ENCODE results near the gene URAD.

URAD gene

DNA sequence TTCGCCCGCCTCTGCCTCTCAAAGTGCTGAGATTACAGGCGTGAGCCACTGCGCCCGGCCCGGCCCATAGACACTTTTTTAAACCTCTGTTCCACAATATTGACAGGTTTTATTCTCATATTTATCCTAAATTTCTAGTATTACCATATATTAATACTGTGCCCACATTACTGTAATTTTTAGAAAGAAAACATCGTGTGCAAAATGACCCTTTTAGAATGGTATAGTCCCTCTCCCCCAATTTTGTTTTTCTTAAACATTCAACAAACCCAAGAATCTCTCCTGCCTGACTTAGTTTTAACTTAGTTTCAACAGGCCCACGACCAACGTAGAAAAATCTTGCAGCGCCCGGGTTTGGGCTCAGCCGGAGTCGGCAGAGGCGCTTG, 28.5 kb downstream of the URAD start:
- TF ChIP-seq, protein P1, sequence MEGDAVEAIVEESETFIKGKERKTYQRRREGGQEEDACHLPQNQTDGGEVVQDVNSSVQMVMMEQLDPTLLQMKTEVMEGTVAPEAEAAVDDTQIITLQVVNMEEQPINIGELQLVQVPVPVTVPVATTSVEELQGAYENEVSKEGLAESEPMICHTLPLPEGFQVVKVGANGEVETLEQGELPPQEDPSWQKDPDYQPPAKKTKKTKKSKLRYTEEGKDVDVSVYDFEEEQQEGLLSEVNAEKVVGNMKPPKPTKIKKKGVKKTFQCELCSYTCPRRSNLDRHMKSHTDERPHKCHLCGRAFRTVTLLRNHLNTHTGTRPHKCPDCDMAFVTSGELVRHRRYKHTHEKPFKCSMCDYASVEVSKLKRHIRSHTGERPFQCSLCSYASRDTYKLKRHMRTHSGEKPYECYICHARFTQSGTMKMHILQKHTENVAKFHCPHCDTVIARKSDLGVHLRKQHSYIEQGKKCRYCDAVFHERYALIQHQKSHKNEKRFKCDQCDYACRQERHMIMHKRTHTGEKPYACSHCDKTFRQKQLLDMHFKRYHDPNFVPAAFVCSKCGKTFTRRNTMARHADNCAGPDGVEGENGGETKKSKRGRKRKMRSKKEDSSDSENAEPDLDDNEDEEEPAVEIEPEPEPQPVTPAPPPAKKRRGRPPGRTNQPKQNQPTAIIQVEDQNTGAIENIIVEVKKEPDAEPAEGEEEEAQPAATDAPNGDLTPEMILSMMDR (IDR thresholded peaks at IDR 0.05; ENCODE audit: low read depth, low read length) = no peak
- TF ChIP-seq, protein P2, sequence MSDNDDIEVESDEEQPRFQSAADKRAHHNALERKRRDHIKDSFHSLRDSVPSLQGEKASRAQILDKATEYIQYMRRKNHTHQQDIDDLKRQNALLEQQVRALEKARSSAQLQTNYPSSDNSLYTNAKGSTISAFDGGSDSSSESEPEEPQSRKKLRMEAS (IDR thresholded peaks at IDR 0.05; ENCODE audit: low read depth, low read length) = no peak
- no peak for TF ChIP-seq MYC (IDR thresholded peaks at IDR 0.05; ENCODE audit: low read depth, low read length)
- TF ChIP-seq POLR2A (IDR thresholded peaks at IDR 0.05; ENCODE audit: extremely low read depth, insufficient read length) = no peak
- peak overlapping the region; percentile 57 for H3K4me3 ChIP-seq (ENCODE audit: low read depth, low read length)
- DNase-seq (ENCODE audit: low read depth) = no peak

DNA sequence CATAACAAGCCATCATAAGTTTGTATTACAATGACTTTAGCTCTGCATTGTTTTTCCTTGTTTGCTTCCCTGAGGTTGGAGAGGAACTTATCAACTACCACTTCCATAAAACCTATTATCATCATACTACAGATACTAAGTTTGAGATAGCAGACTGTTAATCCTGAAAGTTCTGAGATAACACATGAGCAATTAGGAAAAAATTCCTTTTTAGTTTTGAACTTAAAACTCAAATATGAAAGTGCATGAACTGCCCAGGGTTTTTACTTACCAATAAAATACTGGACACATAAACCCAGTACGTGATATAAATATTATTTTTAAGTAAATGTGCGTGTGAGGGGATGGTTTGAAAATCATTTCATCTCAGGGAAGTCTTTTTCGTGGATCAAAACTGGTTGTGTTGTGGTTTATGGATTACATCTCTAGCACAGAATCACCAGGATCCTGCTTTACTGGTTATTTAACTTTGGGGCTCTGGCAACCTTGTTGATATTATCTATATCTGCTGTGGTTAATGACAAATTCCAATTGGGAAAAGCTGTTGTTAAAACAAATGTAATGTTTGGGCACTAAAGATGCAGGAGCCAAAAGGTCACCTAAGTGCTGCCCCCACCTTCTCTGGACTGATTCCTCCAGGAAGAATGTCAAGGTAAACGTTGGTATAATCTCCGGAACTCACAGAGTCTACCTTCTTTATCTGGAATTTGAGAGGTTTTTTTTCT, 31.8 kb downstream of the URAD start:
- no peak for TF ChIP-seq MYC (IDR thresholded peaks at IDR 0.05; ENCODE audit: low read depth, low read length)
- H3K4me3 ChIP-seq (ENCODE audit: low read depth, low read length) = no peak overlapping the region
- DNase-seq (ENCODE audit: low read depth) = no peak

DNA sequence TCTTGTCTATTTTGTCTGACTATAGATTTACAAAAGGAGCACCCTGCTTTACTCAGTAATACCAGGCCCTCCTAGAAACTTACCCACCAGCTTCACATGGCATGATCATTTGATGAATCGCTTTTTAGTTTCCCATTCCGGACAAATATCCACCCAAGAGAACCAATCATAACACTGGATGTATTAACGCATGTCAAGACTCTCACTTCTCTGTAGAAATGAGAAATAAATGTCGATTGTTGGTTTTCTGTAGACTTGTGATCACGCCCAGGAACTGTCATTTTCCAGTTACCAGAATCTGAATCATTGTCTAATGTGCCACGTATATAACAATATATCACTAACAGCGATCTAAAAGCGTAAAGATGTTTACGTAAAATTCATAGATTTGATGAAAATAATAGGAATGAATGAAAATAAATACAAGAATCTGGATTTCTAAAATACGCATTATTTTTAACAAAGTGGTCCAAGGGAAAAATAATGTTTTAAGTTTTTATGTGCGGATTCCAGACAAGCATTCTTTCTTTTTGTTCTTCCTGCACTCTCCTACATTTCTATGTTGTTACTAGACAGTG, 33.4 kb downstream of the URAD start:
- DNase-seq (ENCODE audit: low read depth) = no peak
- peak overlapping the region; percentile 54 for H3K4me3 ChIP-seq (ENCODE audit: low read depth, low read length)
- TF ChIP-seq MYC (IDR thresholded peaks at IDR 0.05; ENCODE audit: low read depth, low read length) (no peak), POLR2A (IDR thresholded peaks at IDR 0.05; ENCODE audit: extremely low read depth, insufficient read length) (no peak)
- TF ChIP-seq, protein P1 (IDR thresholded peaks at IDR 0.05; ENCODE audit: low read depth, low read length) = no peak

DNA sequence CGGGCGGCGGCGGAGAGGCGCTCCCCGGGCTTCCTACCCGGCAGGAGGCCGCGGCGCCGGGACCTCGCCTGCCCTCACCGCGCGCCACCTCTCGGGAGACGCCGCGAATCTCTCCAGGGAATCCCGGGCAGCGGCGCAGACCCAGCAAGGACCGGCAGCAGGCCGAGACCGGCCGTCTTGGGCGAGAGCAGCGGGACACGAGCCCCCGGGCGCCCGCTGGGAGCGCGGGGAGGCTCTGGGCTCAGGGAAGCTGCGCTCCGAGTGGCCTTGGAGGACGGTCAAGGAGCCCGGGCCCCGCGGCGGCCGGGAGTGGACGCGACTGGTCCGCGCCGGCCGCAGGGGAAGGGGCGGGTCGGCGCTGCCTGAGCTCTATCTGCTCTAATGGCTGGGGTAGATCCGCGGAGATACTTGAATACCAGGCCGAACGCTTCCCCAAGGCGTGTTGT, 34.1 kb downstream of the URAD start:
- no peak for TF ChIP-seq MYC (IDR thresholded peaks at IDR 0.05; ENCODE audit: low read depth, low read length)
- TF ChIP-seq, protein P1 (IDR thresholded peaks at IDR 0.05; ENCODE audit: low read depth, low read length) = no peak
- TF ChIP-seq, protein P2 (IDR thresholded peaks at IDR 0.05; ENCODE audit: low read depth, low read length) = no peak
- TF ChIP-seq POLR2A (IDR thresholded peaks at IDR 0.05; ENCODE audit: extremely low read depth, insufficient read length) = no peak
- DNase-seq (ENCODE audit: low read depth) = peak; percentile 80
- peak overlapping the region; percentile 54 for H3K4me3 ChIP-seq (ENCODE audit: low read depth, low read length)

DNA sequence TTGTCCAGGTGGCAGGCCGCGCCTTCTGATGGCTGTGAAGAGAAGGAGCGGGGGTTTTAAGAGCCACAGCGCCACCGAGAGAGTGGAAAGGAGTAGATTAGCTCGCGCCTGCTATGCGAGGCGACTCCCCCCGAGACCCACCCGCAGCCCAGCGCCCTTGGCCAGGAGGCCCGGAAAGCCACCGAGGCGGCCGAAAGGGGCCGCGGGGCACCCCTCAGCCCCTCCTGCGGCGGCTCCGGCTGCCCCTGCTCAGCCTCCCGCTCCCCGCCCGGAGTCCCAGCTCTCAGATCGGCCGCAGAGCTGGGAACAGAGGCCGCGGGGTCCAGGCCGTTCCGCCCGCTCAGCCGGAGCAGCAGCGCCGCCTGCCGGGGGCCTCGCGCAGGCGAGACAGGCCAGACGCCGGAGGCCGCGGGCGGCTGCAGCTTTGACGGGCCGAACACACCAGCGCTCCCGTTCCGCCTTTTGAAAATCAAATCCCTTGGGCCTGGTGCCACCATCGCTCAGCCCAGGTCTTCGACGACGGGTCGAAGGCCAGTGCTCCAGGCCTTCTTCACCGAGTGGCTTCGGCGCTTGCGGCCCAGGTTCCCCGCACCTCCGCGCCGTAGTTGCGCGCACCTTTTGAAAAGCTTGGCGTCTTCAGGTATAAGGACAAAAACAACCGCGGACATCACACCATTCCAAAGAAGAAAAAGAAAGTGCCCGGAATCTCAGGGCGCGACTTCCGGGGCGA, 34.7 kb downstream of the URAD start:
- TF ChIP-seq, protein P2 (IDR thresholded peaks at IDR 0.05; ENCODE audit: low read depth, low read length) = peak; percentile 63; the same call in 1 of the 2 replicates
- TF ChIP-seq, protein P1 (IDR thresholded peaks at IDR 0.05; ENCODE audit: low read depth, low read length) = peak; percentile 87
- TF ChIP-seq MYC (IDR thresholded peaks at IDR 0.05; ENCODE audit: low read depth, low read length) = peak; percentile 64
- no peak for TF ChIP-seq POLR2A (IDR thresholded peaks at IDR 0.05; ENCODE audit: extremely low read depth, insufficient read length)
- H3K4me3 ChIP-seq (ENCODE audit: low read depth, low read length) = peak overlapping the region; percentile 56
- peak; percentile 95 for DNase-seq (ENCODE audit: low read depth)

All from NB4 (cell line).